Erythroblast (primary cell): ENCODE results near the gene ZYX.
"Not testable (repeated sequence)": the region's sequence is repeated elsewhere in the genome, so short reads cannot be mapped to it uniquely, and the experiment has no call there.

Source experiments
- DNase-seq, 2 experiments: peaks; one replicate each; lab custom pipeline; 2025; lab: John Stamatoyannopoulos, UW
- GATA1 ChIP-seq: IDR thresholded peaks from 2 replicates; pipeline ENCODE4 v1.6.1; 2011; ENCODE audit warnings: low read depth, mild to moderate bottlenecking, control low read depth, low read length, moderate library complexity
- POLR2A ChIP-seq: IDR thresholded peaks from 2 replicates; pipeline ENCODE4 v1.6.1; 2011; ENCODE audit warnings: mild to moderate bottlenecking, low read length

Gene ZYX

GRCh38 chr7:143394068-143394467 lies 12.9 kb downstream of the ZYX start:
- no peak for DNase-seq
- no peak for TF ChIP-seq POLR2A
- TF ChIP-seq GATA1: no peak

DNA sequence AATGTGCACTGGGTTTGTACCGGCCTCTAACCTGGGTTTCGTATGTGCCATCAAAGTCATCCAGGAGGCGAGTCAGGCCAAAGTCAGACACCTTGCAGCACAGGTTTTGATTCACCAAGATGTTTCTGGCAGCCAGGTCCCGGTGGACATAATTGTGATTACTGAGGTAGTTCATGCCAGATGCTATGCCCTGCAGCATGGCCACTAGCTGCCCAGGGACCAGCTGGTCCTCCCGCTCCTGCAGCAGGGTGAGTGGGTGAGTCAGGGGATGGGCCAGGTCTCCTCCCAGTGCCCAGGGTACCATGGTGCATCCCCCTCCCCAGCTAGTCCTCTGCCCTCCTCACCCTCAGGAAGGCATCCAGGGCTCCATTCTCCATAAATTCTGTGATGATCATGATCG lies 13.6 kb downstream of the ZYX start:
- no peak for DNase-seq
- no peak for TF ChIP-seq POLR2A
- TF ChIP-seq GATA1: no peak

- TF ChIP-seq GATA1 (no peak), POLR2A (no peak)
- DNase-seq: no peak
Measured at GRCh38 chr7:143395187-143396149, 14.3 kb downstream of the ZYX start.

DNA sequence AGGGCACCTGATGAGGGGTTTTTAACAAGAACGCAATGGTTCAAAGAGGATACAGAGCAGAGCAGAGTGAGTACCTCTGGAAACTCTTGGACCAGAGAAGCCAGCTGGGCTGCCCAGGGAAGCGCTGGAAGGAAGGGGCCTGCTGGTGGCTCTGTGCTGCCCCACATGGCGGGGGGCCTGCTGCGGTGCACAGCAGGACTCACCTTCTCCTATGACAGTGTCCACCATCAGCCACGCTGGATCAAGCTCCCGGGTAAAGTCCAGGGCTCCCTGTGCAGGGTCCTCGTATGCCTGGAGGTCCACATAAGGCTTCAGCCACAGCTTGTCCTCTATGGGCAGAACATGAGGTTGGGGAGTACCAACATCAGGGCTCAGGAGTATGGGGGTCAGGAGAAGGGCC lies 15.0 kb downstream of the ZYX start:
- TF ChIP-seq POLR2A (no peak), GATA1 (no peak)
- no peak for DNase-seq

GRCh38 chr7:143396625-143397556 lies 15.7 kb downstream of the ZYX start:
- no peak for TF ChIP-seq GATA1
- no peak for TF ChIP-seq POLR2A

DNA sequence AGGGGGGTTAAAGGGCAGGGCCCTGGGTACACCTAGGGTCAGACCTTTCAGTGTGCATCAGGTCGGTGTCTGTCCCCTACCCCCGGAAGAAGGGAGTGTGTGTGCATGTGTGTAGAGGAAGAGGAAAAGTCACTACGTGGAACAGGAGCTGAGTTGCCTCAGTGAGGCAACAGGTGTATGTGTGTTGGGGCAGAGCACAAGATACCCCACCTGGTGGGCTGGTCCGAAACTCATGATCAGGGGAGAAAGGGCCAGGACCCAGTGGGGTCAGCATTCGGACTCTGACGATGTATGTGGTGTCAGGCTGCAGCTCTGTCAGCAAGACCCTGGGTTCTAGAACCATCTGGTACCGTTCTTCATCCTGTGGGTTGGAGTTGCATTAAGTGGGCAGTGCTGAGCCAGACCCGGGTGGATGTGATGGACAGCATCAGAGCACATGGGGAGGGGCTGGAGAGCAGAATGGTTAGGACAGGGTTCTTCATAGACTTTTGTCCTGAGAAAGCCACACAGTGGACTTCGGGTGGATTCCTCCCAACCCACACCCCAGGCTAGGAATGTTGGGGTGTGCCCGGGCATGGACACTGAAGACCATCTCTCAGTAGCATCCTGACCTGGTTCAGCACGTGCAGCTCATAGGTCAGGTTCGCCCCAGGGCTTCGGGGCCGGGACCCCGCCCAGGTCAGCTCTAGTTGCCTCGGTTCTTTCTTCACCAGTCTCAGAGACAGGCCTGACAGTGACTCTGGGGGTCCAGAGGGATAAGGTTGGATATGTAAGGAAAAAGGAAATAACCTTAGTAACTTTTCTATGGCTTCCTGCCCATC lies 16.8 kb downstream of the ZYX start:
- TF ChIP-seq GATA1: no peak
- no peak for TF ChIP-seq POLR2A
- DNase-seq: no peak

More at GRCh38 chr7:143396625-143397556, 15.7 kb downstream of the ZYX start:
- no peak for DNase-seq

DNA sequence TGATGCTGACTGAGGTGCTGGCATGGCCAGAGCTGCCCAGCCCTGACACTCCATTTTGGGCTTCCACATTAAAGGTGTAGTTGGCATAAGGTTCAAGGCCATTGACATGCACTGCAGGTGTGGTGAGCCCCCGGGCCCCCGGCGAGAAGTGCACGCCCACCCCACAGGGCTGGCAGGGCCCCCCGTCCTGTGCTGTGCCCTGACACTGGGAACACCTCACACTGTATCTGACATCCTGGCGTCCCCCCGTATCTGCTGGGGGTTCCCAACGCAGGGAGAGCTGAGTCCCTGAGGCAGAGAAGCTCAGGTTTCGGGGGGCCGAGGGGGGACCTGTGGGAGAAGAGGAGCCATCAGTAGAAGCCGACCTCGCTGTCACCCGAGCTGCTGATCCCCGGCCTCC lies 17.5 kb downstream of the ZYX start:
- no peak for TF ChIP-seq GATA1
- no peak for DNase-seq

GRCh38 chr7:143399151-143399550 lies 18.0 kb downstream of the ZYX start:
- TF ChIP-seq GATA1: no peak
- no peak for TF ChIP-seq POLR2A
- no peak for DNase-seq

DNA sequence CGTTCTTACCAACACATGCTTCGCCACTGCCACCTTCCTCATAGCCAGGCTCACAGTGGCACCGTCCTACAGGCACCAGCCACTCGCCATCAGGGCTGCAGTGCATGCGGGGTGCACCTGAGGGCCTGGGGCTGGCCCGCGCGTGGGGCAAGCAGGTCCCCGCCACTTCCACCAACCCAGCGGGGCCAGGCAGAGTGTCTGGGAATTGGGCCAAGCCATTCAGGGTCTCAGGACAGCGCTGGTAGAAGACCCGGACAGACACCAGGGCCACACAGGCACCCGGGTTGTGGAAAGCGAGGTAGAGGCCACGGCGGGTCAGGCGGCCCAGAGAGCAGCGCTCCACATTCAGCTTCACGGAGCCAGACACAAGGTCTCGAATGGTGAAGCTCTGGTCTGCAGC lies 18.5 kb downstream of the ZYX start:
- TF ChIP-seq POLR2A (no peak), GATA1 (no peak)
- no peak for DNase-seq

DNA sequence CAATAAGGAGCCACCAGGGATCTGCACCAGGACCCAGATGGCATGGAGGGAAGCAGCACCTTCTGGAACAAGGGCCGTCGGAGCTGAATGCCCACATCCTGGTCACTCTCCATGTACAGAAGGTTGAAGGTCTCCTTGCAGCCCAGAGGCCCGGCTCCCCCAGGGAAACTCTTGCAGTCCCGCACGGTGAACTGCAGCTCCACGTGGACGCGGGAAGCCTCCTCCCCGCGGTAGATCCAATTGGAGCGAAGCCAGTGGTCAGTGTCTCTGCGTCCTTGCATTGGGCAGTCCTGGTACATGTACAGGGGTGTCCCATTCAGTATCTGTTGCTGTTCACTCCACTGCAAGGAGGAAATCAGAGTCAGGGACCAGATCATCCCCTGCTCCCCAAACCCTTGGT lies 20.1 kb downstream of the ZYX start:
- no peak for DNase-seq
- TF ChIP-seq GATA1 (no peak), POLR2A (no peak)

DNA sequence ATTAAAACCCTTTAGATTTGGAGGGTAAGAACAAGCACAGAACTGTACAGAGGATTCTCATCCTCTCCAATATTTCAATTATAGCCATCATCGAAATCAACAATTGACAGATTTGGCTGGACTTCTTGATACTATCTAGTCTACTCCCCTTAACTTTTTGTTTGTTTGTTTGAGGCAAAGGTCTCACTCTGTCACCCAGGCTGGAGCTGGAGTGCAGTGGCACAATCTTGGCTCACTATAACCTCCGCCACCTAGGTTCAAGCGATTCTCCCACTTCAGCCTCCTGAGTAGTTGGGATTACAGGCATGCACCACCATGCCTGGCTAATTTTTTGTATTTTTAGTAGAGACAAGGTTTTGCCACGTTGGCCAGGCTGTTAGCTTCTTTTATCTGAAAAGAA lies 21.1 kb downstream of the ZYX start:
- DNase-seq: not testable (repeated sequence)

DNA sequence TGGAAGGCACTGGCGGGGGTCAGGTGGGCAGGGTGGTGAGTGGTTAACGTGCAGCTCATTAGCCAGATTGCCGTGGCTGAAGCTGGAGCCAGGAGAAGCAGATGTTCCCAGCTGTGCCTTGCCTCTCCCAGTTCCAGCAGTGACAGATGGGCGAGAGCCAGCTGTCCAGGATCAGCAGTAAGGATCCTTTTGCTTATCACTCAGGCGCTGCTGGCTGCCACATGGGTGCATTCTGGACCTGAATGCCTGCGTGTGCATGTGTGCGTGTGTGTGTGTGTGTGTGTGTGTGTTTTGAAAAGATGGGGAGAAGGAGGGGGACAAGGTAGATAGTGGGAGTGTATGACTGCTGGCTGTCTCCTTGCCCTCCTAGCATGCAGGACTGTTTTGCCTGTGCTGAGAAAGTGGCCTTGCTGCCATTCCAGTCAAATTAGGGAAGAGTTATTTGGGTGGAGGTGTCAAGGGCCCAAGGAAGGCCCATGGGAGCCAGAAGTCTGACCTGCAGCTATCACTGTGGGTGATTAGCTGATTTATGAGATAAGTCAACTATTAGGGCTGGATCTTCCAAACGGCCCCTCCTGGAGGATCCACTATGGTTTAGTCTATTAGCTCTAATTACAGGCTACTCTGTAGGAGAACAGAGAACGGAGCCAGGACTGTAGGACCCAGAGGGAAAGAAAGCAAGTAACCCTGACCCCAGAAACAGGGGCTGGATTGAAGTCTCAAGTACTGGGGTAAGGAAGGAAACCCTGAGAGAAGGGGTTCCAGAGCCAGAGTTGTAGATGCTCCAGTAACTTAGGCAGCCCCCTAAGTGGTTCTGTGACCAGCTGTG lies 24.2 kb downstream of the ZYX start:
- no peak for DNase-seq
- TF ChIP-seq GATA1: no peak
- TF ChIP-seq POLR2A: no peak
